ENCODE data around the gene UNC5A. TPM values are rescaled to one million over a fixed set of nuclear protein-coding genes. Genes with fewer than 3 reads are reported as not detected.

The UNC5A gene
- total RNA-seq, 2 experiments from 2014 or later: not detected

DNA sequence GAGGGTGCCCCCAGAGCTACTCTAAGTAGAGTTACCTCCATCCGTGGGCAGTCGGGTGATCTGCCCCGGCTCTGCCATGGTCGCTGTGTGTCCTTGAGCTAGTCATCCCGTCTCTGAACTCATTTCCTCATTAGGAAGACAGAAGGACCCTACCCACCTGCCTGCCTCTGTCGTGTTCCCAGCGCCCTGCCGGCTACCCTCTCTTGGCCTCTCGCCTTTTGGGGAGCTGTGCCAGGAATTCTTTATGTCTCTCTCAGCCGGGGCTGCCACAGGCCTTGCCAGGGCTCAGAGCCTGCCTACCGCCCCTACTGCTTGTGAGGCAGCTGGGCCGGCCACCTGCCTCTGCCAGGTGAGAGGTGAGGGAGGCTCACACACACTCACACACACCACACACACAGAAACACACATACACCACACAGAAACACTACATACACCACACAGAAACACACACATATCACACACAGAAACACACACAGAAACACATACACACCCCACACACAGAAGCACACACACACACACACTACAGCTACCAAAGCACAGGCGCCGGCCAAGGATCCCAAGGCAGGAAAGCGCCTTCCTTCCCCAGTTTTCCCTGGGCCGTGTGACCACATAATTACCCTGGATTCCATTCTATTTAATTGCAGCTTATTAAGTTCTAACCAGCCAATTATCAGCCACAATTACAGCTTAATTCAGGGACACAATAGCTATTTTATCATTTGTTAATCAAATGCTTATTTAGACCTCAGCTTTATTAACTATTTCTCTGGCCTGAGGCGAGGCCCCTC lies 41.7 kb downstream of the UNC5A start:
- H3K9me3 Mint-ChIP-seq (ENCODE audit: low read depth): no peaks in the 10 kb centered on the region
- no peaks in the 10 kb centered on the region for H3K4me1 Mint-ChIP-seq
- H3K36me3 Mint-ChIP-seq (ENCODE audit: low read depth): no peaks in the 10 kb centered on the region
- POLR2A ChIA-PET: no interaction called here
- peaks cover 11% of the 10 kb centered on the region for H3K27me3 Mint-ChIP-seq
- no peak overlapping the region for H3K27ac Mint-ChIP-seq
- CTCF ChIA-PET: no interaction called here
- no peak for DNase-seq
- intact Hi-C loops (cut with DNase I, micrococcal nuclease): no loop called here
- ATAC-seq: no peak
- no peak overlapping the region for H3K4me3 Mint-ChIP-seq

DNA sequence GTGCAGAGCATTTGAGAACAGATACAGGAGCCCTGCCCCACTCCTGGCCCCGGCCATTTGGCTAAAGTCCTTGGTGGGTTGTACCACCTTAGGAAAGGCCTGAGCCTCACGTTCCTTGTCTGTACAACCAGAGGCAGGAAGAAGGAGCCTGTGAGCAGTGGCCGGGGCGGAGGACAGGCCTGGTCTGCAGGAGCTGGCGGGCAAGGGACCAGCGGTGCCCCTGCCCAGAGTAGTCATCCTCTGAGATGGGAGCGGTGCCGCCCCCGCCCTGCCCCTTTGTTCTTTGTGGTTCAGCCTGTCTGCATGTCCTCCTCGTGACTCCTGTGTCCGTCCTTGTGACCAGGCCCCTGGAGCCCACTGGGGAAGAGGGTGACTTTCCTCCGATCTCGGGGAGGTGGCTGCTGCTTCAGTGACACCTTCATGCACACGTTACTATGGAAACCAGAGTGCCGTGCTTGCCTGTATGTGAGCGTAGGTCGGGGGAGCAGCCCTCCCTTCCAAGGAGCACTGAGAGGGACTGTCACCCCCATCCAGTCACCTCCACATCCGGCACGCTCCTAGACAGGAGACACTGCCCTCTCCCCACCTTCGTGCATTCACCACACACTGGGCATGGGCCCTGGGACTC lies 42.9 kb downstream of the UNC5A start:
- intact Hi-C loops (cut with DNase I, micrococcal nuclease): no loop called here
- POLR2A ChIA-PET: no interaction called here
- DNase-seq: no peak

GRCh38 chr5:176854164-176854563 lies 43.8 kb downstream of the UNC5A start:
- DNase-seq (no peak), ATAC-seq (no peak)
- no peaks in the 10 kb centered on the region for H3K36me3 Mint-ChIP-seq (ENCODE audit: low read depth)
- ChIA-PET POLR2A (no interaction called here), CTCF (no interaction called here)
- H3K27ac Mint-ChIP-seq: no peak overlapping the region
- intact Hi-C loops (cut with DNase I, micrococcal nuclease): no loop called here
- no peaks in the 10 kb centered on the region for H3K9me3 Mint-ChIP-seq (ENCODE audit: low read depth)
- H3K4me3 Mint-ChIP-seq: no peak overlapping the region
- no peaks in the 10 kb centered on the region for H3K4me1 Mint-ChIP-seq
- H3K27me3 Mint-ChIP-seq: peaks cover 13% of the 10 kb centered on the region

More for the DNA sequence above, 42.9 kb downstream of the UNC5A start:
- H3K27ac Mint-ChIP-seq: no peak overlapping the region
- H3K9me3 Mint-ChIP-seq (ENCODE audit: low read depth): no peaks in the 10 kb centered on the region
- CTCF ChIA-PET: no interaction called here
- no peak for ATAC-seq
- H3K27me3 Mint-ChIP-seq: peaks cover 12% of the 10 kb centered on the region
- H3K36me3 Mint-ChIP-seq (ENCODE audit: low read depth): no peaks in the 10 kb centered on the region
- no peak overlapping the region for H3K4me3 Mint-ChIP-seq
- no peaks in the 10 kb centered on the region for H3K4me1 Mint-ChIP-seq

DNA sequence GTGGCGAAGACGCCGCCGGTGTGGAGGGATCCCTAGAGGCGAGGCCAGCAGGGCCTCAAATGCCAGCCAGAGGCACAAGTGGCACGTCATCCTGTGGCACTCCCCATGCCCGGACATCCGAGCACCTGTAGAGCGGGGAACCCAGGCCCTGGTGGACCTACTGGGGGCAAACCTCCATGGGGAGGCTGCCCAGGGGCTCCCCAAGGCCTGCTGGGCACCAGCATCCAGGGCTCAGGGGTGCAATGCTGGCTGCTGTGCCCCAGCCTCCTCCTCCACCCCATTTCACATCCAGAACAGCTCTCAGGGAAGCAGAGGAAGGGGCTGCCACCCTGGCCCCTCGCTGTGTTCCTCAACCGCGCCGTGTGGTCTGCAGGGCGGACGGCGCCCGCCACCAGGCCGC lies 45.2 kb downstream of the UNC5A start:
- Mint-ChIP-seq H3K9me3 (ENCODE audit: low read depth) (no peaks in the 10 kb centered on the region), H3K36me3 (ENCODE audit: low read depth) (no peaks in the 10 kb centered on the region), H3K4me3 (no peak overlapping the region), H3K27ac (no peak overlapping the region), H3K27me3 (peaks cover 9% of the 10 kb centered on the region), H3K4me1 (no peaks in the 10 kb centered on the region)
- POLR2A ChIA-PET: no interaction called here
- CTCF ChIA-PET: no interaction called here
- ATAC-seq (no peak), DNase-seq (no peak)
- intact Hi-C loops (cut with DNase I, micrococcal nuclease): no loop called here

DNA sequence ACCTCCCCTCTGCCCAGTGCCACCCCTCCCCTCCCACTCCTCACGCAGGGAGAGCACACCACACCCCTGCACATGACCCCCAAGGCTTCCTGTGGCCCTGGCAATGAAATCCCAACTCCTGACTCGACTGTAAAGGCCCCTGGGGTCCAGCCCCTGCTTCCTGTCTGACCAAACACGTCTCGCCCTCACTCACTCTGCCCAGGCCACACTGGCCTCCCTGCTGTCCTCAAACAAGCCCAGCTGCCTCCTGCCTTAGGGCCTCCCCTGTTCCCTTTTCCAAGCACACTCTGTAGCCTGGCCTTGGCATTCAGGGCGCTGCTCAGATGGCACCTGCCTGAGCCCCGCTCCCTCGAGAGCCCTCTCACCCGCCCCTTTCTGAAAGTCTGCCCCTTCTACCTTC lies 46.4 kb downstream of the UNC5A start:
- no peak overlapping the region for H3K27ac Mint-ChIP-seq
- ChIA-PET POLR2A (no interaction called here), CTCF (no interaction called here)
- no peaks in the 10 kb centered on the region for H3K9me3 Mint-ChIP-seq (ENCODE audit: low read depth)
- DNase-seq (no peak), ATAC-seq (no peak)
- H3K27me3 Mint-ChIP-seq: peaks cover 6% of the 10 kb centered on the region
- H3K4me3 Mint-ChIP-seq: no peak overlapping the region
- no peaks in the 10 kb centered on the region for H3K4me1 Mint-ChIP-seq
- H3K36me3 Mint-ChIP-seq (ENCODE audit: low read depth): no peaks in the 10 kb centered on the region
- intact Hi-C loops (cut with DNase I, micrococcal nuclease): no loop called here

- H3K36me3 Mint-ChIP-seq (ENCODE audit: low read depth): no peaks in the 10 kb centered on the region
- POLR2A ChIA-PET: no interaction called here
These were observed 47.0 kb downstream of the UNC5A start for GRCh38 chr5:176857216-176857893.

DNA sequence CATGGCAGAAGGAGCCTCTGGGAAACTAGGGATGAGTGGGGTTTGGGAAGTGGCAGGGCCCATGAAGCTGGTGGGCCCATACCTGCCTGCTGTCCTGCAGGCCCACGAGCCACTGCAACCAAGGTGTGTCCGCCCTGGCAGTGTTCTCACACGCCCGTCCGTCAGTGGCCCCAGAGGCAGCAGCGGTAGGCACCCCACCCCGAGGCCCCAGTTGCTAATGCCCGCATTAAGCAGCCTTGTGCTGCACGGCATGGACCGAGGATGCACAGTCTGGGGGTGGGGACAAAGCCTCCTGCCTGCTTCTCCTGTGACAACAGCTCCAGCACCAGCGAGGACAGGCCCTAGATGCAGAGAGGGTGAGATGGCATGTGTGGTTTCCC lies 47.5 kb downstream of the UNC5A start:
- peaks cover 9% of the 10 kb centered on the region for H3K27me3 Mint-ChIP-seq
- DNase-seq (no peak), ATAC-seq (no peak)
- ChIA-PET CTCF (interaction anchor here (0.6 kb wide), 1 partner anchor 511 kb away, joined by 3 read pairs; no protein-coding TSS in a partner anchor), POLR2A (no interaction called here)
- no peak overlapping the region for H3K4me3 Mint-ChIP-seq
- no peaks in the 10 kb centered on the region for H3K36me3 Mint-ChIP-seq (ENCODE audit: low read depth)
- H3K27ac Mint-ChIP-seq: no peak overlapping the region
- no peaks in the 10 kb centered on the region for H3K9me3 Mint-ChIP-seq (ENCODE audit: low read depth)
- H3K4me1 Mint-ChIP-seq: no peaks in the 10 kb centered on the region
- intact Hi-C loops (cut with DNase I, micrococcal nuclease): no loop called here

More at GRCh38 chr5:176857216-176857893, 47.0 kb downstream of the UNC5A start:
- CTCF ChIA-PET: interaction anchor here (0.6 kb wide), 1 partner anchor 512 kb away, joined by 3 read pairs; no protein-coding TSS in a partner anchor
- H3K4me1 Mint-ChIP-seq: no peaks in the 10 kb centered on the region
- no peak overlapping the region for H3K4me3 Mint-ChIP-seq
- no peaks in the 10 kb centered on the region for H3K9me3 Mint-ChIP-seq (ENCODE audit: low read depth)
- intact Hi-C loops (cut with DNase I, micrococcal nuclease): no loop called here
- no peak for ATAC-seq
- no peak for DNase-seq
- H3K27ac Mint-ChIP-seq: no peak overlapping the region
- H3K27me3 Mint-ChIP-seq: peaks cover 6% of the 10 kb centered on the region

DNA sequence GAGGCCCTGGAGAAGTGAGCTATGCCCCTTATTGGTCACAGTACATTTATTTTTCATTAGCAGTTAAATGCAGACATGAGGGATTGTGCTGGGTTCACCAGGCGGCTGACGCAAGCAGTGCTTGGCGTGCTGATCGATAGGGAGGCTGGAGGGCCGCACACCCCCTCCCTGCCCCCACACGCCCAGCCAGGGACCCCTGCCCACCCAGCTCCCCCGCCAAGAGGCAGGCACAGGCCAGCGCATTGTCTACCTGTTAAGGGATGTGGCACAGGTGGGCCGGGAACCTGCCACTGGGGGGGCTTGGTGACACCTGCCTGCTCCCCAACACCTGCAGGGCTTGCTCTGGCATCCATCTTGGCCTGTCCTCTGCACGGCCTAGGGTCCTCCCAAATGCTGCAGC lies 49.6 kb downstream of the UNC5A start:
- CTCF ChIA-PET: no interaction called here
- intact Hi-C loops (cut with DNase I, micrococcal nuclease): no loop called here
- Mint-ChIP-seq H3K4me3 (no peak overlapping the region), H3K9me3 (ENCODE audit: low read depth) (no peaks in the 10 kb centered on the region), H3K27me3 (peaks cover 17% of the 10 kb centered on the region), H3K36me3 (ENCODE audit: low read depth) (no peaks in the 10 kb centered on the region), H3K27ac (no peak overlapping the region), H3K4me1 (no peaks in the 10 kb centered on the region)
- no peak for DNase-seq
- ATAC-seq: no peak
- POLR2A ChIA-PET: no interaction called here

DNA sequence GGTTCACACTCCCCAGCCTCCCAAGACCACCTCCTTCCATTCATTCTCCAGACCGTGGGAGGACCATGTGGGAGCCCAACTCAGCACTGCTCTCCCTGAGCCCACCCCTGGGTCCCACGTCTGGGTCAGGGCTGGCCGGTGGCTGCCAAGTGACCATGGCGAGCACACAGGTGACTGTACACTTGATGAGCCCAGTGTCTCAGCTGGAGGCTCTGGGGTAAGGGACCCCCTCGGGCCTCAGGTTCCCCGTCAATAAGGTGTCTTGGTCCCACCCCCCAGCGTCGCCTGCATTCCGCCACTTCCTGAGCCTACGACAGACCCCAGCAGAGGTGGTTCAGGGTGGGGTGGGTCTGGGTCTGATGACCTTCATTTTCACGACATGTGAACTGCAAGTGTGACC lies 50.0 kb downstream of the UNC5A start:
- Mint-ChIP-seq H3K9me3 (ENCODE audit: low read depth) (no peaks in the 10 kb centered on the region), H3K4me3 (no peak overlapping the region), H3K27ac (no peak overlapping the region), H3K36me3 (ENCODE audit: low read depth) (no peaks in the 10 kb centered on the region), H3K4me1 (no peaks in the 10 kb centered on the region), H3K27me3 (peaks cover 19% of the 10 kb centered on the region)
- DNase-seq (no peak), ATAC-seq (no peak)
- ChIA-PET CTCF (no interaction called here), POLR2A (no interaction called here)
- intact Hi-C loops (cut with DNase I, micrococcal nuclease): no loop called here

- intact Hi-C loops (cut with DNase I, micrococcal nuclease): no loop called here
These were observed 50.9 kb downstream of the UNC5A start for GRCh38 chr5:176861276-176861675.

DNA sequence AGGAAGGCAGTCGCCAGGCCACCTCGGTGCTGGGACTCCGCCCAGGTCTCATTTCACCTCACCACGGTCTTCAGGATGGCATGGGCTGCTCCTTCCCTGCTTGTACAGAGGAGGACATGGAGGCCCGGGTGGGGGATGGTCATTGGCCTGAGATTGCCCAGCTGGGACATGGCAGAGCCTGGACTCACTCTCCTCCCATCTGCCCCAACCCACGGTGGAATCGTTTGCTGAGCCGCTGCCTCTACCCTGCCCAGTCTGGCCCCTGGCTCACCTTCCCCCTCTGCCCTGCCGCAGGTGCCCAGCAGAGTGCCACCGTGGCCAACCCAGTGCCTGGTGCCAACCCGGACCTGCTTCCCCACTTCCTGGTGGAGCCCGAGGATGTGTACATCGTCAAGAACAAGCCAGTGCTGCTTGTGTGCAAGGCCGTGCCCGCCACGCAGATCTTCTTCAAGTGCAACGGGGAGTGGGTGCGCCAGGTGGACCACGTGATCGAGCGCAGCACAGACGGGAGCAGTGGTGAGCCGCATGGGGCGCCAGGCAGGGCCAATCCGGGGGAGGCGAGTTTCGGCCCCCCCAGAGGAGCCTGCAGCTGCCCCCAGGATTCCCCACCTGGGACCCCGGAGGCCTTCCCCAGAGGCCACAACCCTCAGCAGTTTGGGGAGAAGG lies 52.1 kb downstream of the UNC5A start:
- no peaks in the 10 kb centered on the region for H3K9me3 Mint-ChIP-seq (ENCODE audit: low read depth)
- no peak overlapping the region for H3K4me3 Mint-ChIP-seq
- ChIA-PET CTCF (no interaction called here), POLR2A (no interaction called here)
- peaks cover 30% of the 10 kb centered on the region for H3K27me3 Mint-ChIP-seq
- intact Hi-C loops (cut with DNase I, micrococcal nuclease): no loop called here
- ATAC-seq: no peak
- no peak for DNase-seq
- no peak overlapping the region for H3K27ac Mint-ChIP-seq
- no peaks in the 10 kb centered on the region for H3K4me1 Mint-ChIP-seq
- H3K36me3 Mint-ChIP-seq (ENCODE audit: low read depth): no peaks in the 10 kb centered on the region

More at GRCh38 chr5:176861276-176861675, 50.9 kb downstream of the UNC5A start:
- no peaks in the 10 kb centered on the region for H3K9me3 Mint-ChIP-seq (ENCODE audit: low read depth)
- ChIA-PET CTCF (no interaction called here), POLR2A (no interaction called here)
- DNase-seq (no peak), ATAC-seq (no peak)
- peaks cover 22% of the 10 kb centered on the region for H3K27me3 Mint-ChIP-seq
- no peak overlapping the region for H3K4me3 Mint-ChIP-seq
- H3K36me3 Mint-ChIP-seq (ENCODE audit: low read depth): no peaks in the 10 kb centered on the region
- no peaks in the 10 kb centered on the region for H3K4me1 Mint-ChIP-seq
- no peak overlapping the region for H3K27ac Mint-ChIP-seq
